H9 (cell line): ENCODE data around the gene OAF. TPM values are rescaled to one million over a fixed set of nuclear protein-coding genes. Genes with fewer than 3 reads are reported as not detected.

ENCODE experiments used
- DNase-seq: peaks from one replicate; pipeline ENCODE4 v3.0.0-alpha.2; 2017
- H2AFZ ChIP-seq: one replicate; pipeline ENCODE4 v1.6.1; 2013; ENCODE audit warnings: mild to moderate bottlenecking, low read length, control low read depth, moderate library complexity
- H2AK5ac ChIP-seq: 2 replicates; pipeline ENCODE4 v1.6.1; 2013; ENCODE audit warnings: low read length, control low read depth, mixed read lengths; ENCODE audit not compliant: insufficient read length
- H2BK120ac ChIP-seq: one replicate; pipeline ENCODE4 v1.6.1; 2013; ENCODE audit warnings: low read depth, mild to moderate bottlenecking, low read length, control low read depth, inconsistent platforms; ENCODE audit not compliant: poor library complexity, severe bottlenecking
- H2BK12ac ChIP-seq: 2 replicates; pipeline ENCODE4 v1.6.1; 2013; ENCODE audit warnings: low read length, control low read depth, mixed read lengths, low read depth; ENCODE audit not compliant: insufficient read length
- H2BK15ac ChIP-seq: 2 replicates; pipeline ENCODE4 v1.6.1; 2013; ENCODE audit warnings: low read depth, low read length, control low read depth
- H2BK20ac ChIP-seq: one replicate; pipeline ENCODE4 v1.6.1; 2013; ENCODE audit warnings: low read depth, mild to moderate bottlenecking, low read length, control low read depth, inconsistent platforms; ENCODE audit not compliant: poor library complexity, severe bottlenecking
- H2BK5ac ChIP-seq: 2 replicates; pipeline ENCODE4 v1.6.1; 2013; ENCODE audit warnings: low read length, control low read depth, mixed read lengths; ENCODE audit not compliant: insufficient read length
- H3K14ac ChIP-seq: 2 replicates; pipeline ENCODE4 v1.6.1; 2013; ENCODE audit warnings: low read length, control low read depth; ENCODE audit not compliant: insufficient read depth
- H3K18ac ChIP-seq: 2 replicates; pipeline ENCODE4 v1.6.1; 2013; ENCODE audit warnings: low read depth, mild to moderate bottlenecking, mixed read lengths, low read length, control low read depth; ENCODE audit not compliant: insufficient read length
- H3K23ac ChIP-seq: 2 replicates; pipeline ENCODE4 v1.6.1; 2013; ENCODE audit warnings: low read length, control low read depth, mixed read lengths, low read depth; ENCODE audit not compliant: insufficient read length
- H3K23me2 ChIP-seq: 2 replicates; pipeline ENCODE4 v1.6.1; 2013; ENCODE audit warnings: low read depth, mild to moderate bottlenecking, mixed read lengths, low read length, control low read depth; ENCODE audit not compliant: insufficient read length, poor library complexity, severe bottlenecking
- H3K27ac ChIP-seq: 2 replicates; pipeline ENCODE4 v1.5.1; 2013; ENCODE audit warnings: low read length, control low read depth, mixed read lengths, low read depth; ENCODE audit not compliant: insufficient read length
- H3K27me3 ChIP-seq: 2 replicates; pipeline ENCODE4 v1.6.1; 2013; ENCODE audit warnings: low read length, control low read depth, inconsistent platforms; ENCODE audit not compliant: insufficient read depth
- H3K4ac ChIP-seq: 2 replicates; pipeline ENCODE4 v1.6.1; 2013; ENCODE audit warnings: low read depth, mild to moderate bottlenecking, control low read depth, inconsistent platforms, low read length, moderate library complexity
- H3K4me1 ChIP-seq: 2 replicates; pipeline ENCODE4 v1.6.1; 2013; ENCODE audit warnings: low read length, control low read depth, inconsistent platforms; ENCODE audit not compliant: insufficient read depth
- H3K4me2 ChIP-seq: 2 replicates; pipeline ENCODE4 v1.6.1; 2013; ENCODE audit warnings: low read length, control low read depth, mixed read lengths; ENCODE audit not compliant: insufficient read length, insufficient read depth
- H3K56ac ChIP-seq: 2 replicates; pipeline ENCODE4 v1.6.1; 2013; ENCODE audit warnings: low read depth, mild to moderate bottlenecking, mixed read lengths, low read length, control low read depth; ENCODE audit not compliant: insufficient read length
- H3K79me1 ChIP-seq: 2 replicates; pipeline ENCODE4 v1.6.1; 2013; ENCODE audit warnings: low read depth, mild to moderate bottlenecking, moderate library complexity, low read length, control low read depth, inconsistent platforms; ENCODE audit not compliant: insufficient read depth, poor library complexity, severe bottlenecking
- H3K79me2 ChIP-seq: 2 replicates; pipeline ENCODE4 v1.6.1; 2013; ENCODE audit warnings: low read length, control low read depth, inconsistent platforms; ENCODE audit not compliant: insufficient read depth
- H3K9ac ChIP-seq: 2 replicates; pipeline ENCODE4 v1.6.1; 2013; ENCODE audit warnings: low read length, control low read depth, mixed read lengths; ENCODE audit not compliant: insufficient read length; ENCODE audit errors: extremely low read depth
- H3K9me3 ChIP-seq: one replicate; pipeline ENCODE4 v1.6.1; 2013; ENCODE audit warnings: low read depth, low read length, inconsistent platforms; ENCODE audit not compliant: control insufficient read depth
- H3T11ph ChIP-seq: one replicate; pipeline ENCODE4 v1.6.1; 2013; ENCODE audit warnings: mild to moderate bottlenecking, low read length, control low read depth, inconsistent platforms
- H4K20me1 ChIP-seq: one replicate; pipeline ENCODE4 v1.6.1; 2013; ENCODE audit not compliant: control insufficient read depth, insufficient read length, insufficient read depth
- H4K5ac ChIP-seq: 2 replicates; pipeline ENCODE4 v1.6.1; 2013; ENCODE audit warnings: low read depth, mild to moderate bottlenecking, mixed read lengths, low read length, control low read depth; ENCODE audit not compliant: insufficient read length
- H4K8ac ChIP-seq: replicated peaks from 2 replicates; pipeline ENCODE4 v1.6.1; 2013; ENCODE audit warnings: low read length, control low read depth, mixed read lengths, low read depth; ENCODE audit not compliant: insufficient read length
- H4K91ac ChIP-seq: 2 replicates; pipeline ENCODE4 v1.6.1; 2013; ENCODE audit warnings: low read depth, mild to moderate bottlenecking, moderate library complexity, mixed read lengths, low read length, control low read depth; ENCODE audit not compliant: insufficient read length
- H3K27ac Mint-ChIP-seq, 3 experiments: 2 replicates in 2 of 3; 3 replicates in 1 of 3; pipeline ENCODE4 v1.8.0; 2020 to 2021; ENCODE audit warnings: mixed read lengths in 3 of 3, mild to moderate bottlenecking in 1 of 3, moderate library complexity in 1 of 3
- H3K27me3 Mint-ChIP-seq: 2 replicates; pipeline ENCODE4 v1.8.0; 2021; ENCODE audit warnings: low read depth, mild to moderate bottlenecking, moderate library complexity, mixed read lengths
- H3K36me3 Mint-ChIP-seq, 3 experiments: 2 replicates in 2 of 3; 3 replicates in 1 of 3; pipeline ENCODE4 v1.8.0; 2020 to 2021; ENCODE audit warnings: low read depth in 3 of 3, mixed read lengths in 3 of 3; ENCODE audit not compliant: insufficient read depth in 1 of 3
- H3K4me1 Mint-ChIP-seq, 2 experiments: 2 replicates each; pipeline ENCODE4 v1.8.0; 2020; ENCODE audit warnings: mixed read lengths in 2 of 2
- H3K4me3 Mint-ChIP-seq, 2 experiments: 2 replicates in 1 of 2; 3 replicates in 1 of 2; pipeline ENCODE4 v1.8.0; 2020 to 2021; ENCODE audit warnings: mild to moderate bottlenecking in 2 of 2, mixed read lengths in 2 of 2, moderate library complexity in 1 of 2
- H3K9me3 Mint-ChIP-seq, 2 experiments: 2 replicates in 1 of 2; 3 replicates in 1 of 2; pipeline ENCODE4 v1.8.0; 2020; ENCODE audit warnings: mild to moderate bottlenecking in 2 of 2, mixed read lengths in 2 of 2, moderate library complexity in 1 of 2
- CTCF ChIP-seq: fragments of 200-600 bp; sonication (generic); conservative IDR thresholded peaks from 3 replicates; pipeline ENCODE4 v1.8.0; 2021; ENCODE audit warnings: antibody characterized with exemption, mild to moderate bottlenecking
- WGBS: extraction: QIAGEN DNeasy Blood & Tissue Kit; methylation state at CpG from one replicate; pipeline ENCODE4 v1.1.7; 2013; ENCODE audit warnings: missing lambda C conversion rate, low lambda C conversion rate, mixed read lengths; ENCODE audit not compliant: insufficient read length; ENCODE audit errors: extremely low coverage; 5-methylcytosine and 5-hydroxymethylcytosine counted together
- total RNA-seq: library from RNA; stranded (reverse); gene quantifications from 2 replicates; pipeline ENCODE4 v1.2.1, GENCODE V29; 2021

The OAF gene
- total RNA-seq, 1 experiment from 2014 or later = 1.1 TPM

- Histone ChIP-seq H2BK20ac (no peak overlapping the region), H2BK120ac (no peak overlapping the region), H3K79me2 (no peaks in the 10 kb centered on the region), H3K14ac (0 out of 2 replicates have a peak overlapping the region, but pooled peaks have one; percentile 1), H4K91ac (no peak overlapping the region), H3K4me2 (peak overlapping the region; percentile 76), H3K56ac (no peak overlapping the region), H3T11ph (no peak overlapping the region), H3K4me1 (peaks cover 17% of the 10 kb centered on the region), H2BK5ac (no peak overlapping the region), H3K4ac (no peak overlapping the region), H2BK12ac (no peak overlapping the region), H3K9ac (no peak overlapping the region), H2AK5ac (no peak overlapping the region), H3K23me2 (peaks cover 4% of the 10 kb centered on the region), H2BK15ac (no peak overlapping the region), H3K9me3 (no peaks in the 10 kb centered on the region), H3K23ac (no peak overlapping the region), H3K27ac (no peak overlapping the region), H3K79me1 (no peaks in the 10 kb centered on the region), H3K27me3 (no peaks in the 10 kb centered on the region; the same call in 1 of the 2 replicates), H2AFZ (no peak overlapping the region), H4K20me1 (no peaks in the 10 kb centered on the region), H3K18ac (peak overlapping the region; percentile 2), H4K8ac (no peak overlapping the region), H4K5ac (no peak overlapping the region)
- H3K4me1 Mint-ChIP-seq = peaks cover 44 to 48% of the 10 kb centered on the region in 2 experiments
- peak overlapping the region; percentile 77 to 98 (median 94); a peak in 5 of 7 replicates for H3K27ac Mint-ChIP-seq
- peak; percentile 91 for DNase-seq
- peaks cover 71% of the 10 kb centered on the region for H3K27me3 Mint-ChIP-seq
- WGBS = no CpG with 5 or more reads among the region's 13 CpGs
- H3K9me3 Mint-ChIP-seq = no peaks in the 10 kb centered on the region
- TF ChIP-seq CTCF = no peak
- H3K36me3 Mint-ChIP-seq = no peaks in the 10 kb centered on the region; a peak in 1 of 7 replicates
- H3K4me3 Mint-ChIP-seq = peak overlapping the region; percentile 58 to 80
These were observed 44.1 kb downstream of the OAF start for GRCh38 chr11:120254788-120255518.
